HUES6 (cell line): Measurements from ENCODE around the gene KBTBD12.

Experiments used
- H3K27ac ChIP-seq: 2 replicates; pipeline ENCODE4 v1.7.0; 2013; ENCODE audit warnings: low read depth, mild to moderate bottlenecking, low read length, inconsistent platforms
- H3K27me3 ChIP-seq: 2 replicates; pipeline ENCODE4 v1.6.1; 2013; ENCODE audit warnings: low read length; ENCODE audit not compliant: control insufficient read depth, insufficient read depth
- H3K36me3 ChIP-seq: 2 replicates; pipeline ENCODE4 v1.6.1; 2013; ENCODE audit warnings: low read length; ENCODE audit not compliant: control insufficient read depth, insufficient read depth
- H3K4me1 ChIP-seq: 2 replicates; pipeline ENCODE4 v1.6.1; 2013; ENCODE audit warnings: low read length; ENCODE audit not compliant: control insufficient read depth, insufficient read depth
- H3K4me3 ChIP-seq: 2 replicates; pipeline ENCODE4 v1.5.1; 2013; ENCODE audit warnings: low read depth, low read length
- H3K9ac ChIP-seq: one replicate; pipeline ENCODE4 v1.6.1; 2013; ENCODE audit warnings: mild to moderate bottlenecking, low read length
- H3K9me3 ChIP-seq: 2 replicates; pipeline ENCODE4 v1.6.1; 2013; ENCODE audit warnings: low read depth, low read length; ENCODE audit not compliant: control insufficient read depth, insufficient read depth

The KBTBD12 gene

DNA sequence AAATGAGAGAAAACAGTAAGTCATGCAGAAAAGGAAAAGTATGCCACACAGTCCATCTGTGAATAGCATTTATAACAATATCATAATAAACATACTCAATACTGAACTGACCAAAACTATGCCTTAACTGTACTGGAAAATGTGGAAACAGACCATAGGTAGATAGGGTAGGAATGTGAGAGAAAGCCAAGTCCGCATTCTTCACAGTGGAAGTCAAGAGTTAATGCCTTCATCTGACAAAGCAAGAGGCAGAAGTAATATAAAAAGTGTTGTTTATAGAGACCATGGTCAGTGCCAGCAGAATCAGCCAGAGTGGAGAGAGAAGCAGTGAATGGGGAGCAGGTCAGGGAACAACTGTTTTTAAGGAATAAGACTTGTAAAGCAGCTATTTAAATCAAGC is 52.3 kb downstream of the KBTBD12 start:
- H3K9ac ChIP-seq = no peak overlapping the region
- peaks cover 4% of the 10 kb centered on the region; the same call in 1 of the 2 replicates for H3K27me3 ChIP-seq
- H3K4me3 ChIP-seq = no peak overlapping the region
- no peaks in the 10 kb centered on the region for H3K4me1 ChIP-seq
- H3K9me3 ChIP-seq = no peaks in the 10 kb centered on the region
- no peak overlapping the region for H3K27ac ChIP-seq
- H3K36me3 ChIP-seq = no peaks in the 10 kb centered on the region

DNA sequence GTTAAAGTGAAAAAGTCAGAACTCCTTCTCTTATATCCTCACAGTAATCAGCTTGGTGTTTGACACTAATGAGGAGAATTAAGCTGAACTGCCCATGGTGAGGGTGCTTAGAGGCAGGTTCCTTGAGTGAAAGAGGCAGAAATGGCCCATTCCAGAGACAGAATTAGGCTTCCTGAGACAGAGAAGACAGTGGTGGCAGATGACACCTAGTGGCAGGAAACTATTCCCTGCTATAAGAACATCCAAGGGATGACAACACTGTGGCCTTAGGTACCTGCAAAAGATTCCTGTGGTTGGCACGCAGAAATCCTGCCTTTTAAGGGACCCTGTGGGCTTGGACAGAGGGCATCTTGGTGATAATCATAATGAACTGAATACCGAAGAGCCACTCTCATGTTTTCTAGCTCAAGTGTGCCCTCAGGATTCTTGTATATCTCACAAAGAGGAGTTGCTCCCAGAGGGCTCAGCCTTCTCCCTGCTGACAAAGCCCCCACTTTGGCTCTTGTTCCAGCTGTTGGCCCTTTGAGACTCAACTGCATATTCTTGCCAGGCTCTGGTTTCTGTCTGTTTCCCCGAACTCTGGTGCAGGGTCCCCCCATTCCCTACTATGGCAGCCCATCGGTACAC is 56.0 kb downstream of the KBTBD12 start:
- H3K27ac ChIP-seq = no peak overlapping the region
- no peak overlapping the region for H3K4me3 ChIP-seq
- H3K27me3 ChIP-seq = peaks cover 8% of the 10 kb centered on the region; the same call in 1 of the 2 replicates
- no peaks in the 10 kb centered on the region for H3K36me3 ChIP-seq
- no peak overlapping the region for H3K9ac ChIP-seq
- H3K9me3 ChIP-seq = no peaks in the 10 kb centered on the region
- no peaks in the 10 kb centered on the region for H3K4me1 ChIP-seq

DNA sequence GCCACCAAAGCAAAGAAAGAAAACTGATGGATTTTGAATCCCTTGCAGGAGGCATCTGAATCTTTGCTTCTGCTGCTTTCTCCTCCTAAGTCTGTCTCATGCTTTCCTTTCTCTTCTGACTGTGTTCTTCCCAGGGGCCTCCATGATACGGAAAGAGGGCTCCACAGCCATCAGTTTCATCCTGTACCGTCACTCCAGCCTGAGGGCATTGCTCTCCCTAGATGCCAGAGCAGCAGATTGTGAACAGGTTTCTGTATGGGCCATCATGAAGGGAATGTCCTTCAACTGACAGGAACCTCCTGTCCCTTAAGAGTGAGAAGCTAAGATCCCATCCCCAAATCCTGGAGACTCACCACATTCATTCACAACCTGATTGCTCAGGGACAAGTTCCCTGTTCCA is 59.2 kb downstream of the KBTBD12 start:
- no peaks in the 10 kb centered on the region for H3K36me3 ChIP-seq
- peaks cover 8% of the 10 kb centered on the region; the same call in 1 of the 2 replicates for H3K27me3 ChIP-seq
- H3K9me3 ChIP-seq = no peaks in the 10 kb centered on the region
- no peak overlapping the region for H3K4me3 ChIP-seq
- no peak overlapping the region for H3K27ac ChIP-seq
- H3K9ac ChIP-seq = no peak overlapping the region
- H3K4me1 ChIP-seq = no peaks in the 10 kb centered on the region

GRCh38 chr3:127975153-127976029 is 60.4 kb downstream of the KBTBD12 start:
- peaks cover 8% of the 10 kb centered on the region; the same call in 1 of the 2 replicates for H3K27me3 ChIP-seq
- no peak overlapping the region for H3K27ac ChIP-seq
- no peaks in the 10 kb centered on the region for H3K4me1 ChIP-seq
- no peaks in the 10 kb centered on the region for H3K9me3 ChIP-seq
- no peak overlapping the region for H3K9ac ChIP-seq
- H3K4me3 ChIP-seq = no peak overlapping the region
- H3K36me3 ChIP-seq = no peaks in the 10 kb centered on the region

- Histone ChIP-seq H3K9ac (no peak overlapping the region), H3K27ac (no peak overlapping the region), H3K4me1 (no peaks in the 10 kb centered on the region)
These were observed 63.6 kb downstream of the KBTBD12 start for GRCh38 chr3:127978636-127979035.

DNA sequence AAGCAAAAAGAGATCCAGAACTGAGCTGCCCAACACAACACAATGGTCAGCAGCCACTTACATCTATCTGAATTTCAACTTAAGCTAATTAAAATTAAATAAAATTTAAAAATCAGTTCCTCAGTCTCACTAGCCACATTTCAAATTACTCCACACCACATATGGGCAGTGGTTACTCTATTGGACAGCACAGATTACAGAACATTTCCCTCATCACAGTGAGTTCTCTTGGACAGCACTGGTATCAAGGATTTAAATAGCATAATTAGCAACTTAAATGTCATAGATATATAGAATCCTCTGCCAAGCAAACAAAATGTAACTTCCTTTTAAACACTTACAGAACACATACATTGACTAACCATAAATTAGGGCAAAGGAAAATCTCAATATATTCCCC is 64.4 kb downstream of the KBTBD12 start:
- Histone ChIP-seq H3K27me3 (peaks cover under 1% of the 10 kb centered on the region; the same call in 1 of the 2 replicates), H3K4me1 (no peaks in the 10 kb centered on the region), H3K27ac (no peak overlapping the region), H3K9me3 (no peaks in the 10 kb centered on the region), H3K4me3 (no peak overlapping the region), H3K36me3 (no peaks in the 10 kb centered on the region), H3K9ac (no peak overlapping the region)

More at GRCh38 chr3:127978636-127979035, 63.6 kb downstream of the KBTBD12 start:
- peaks cover 4% of the 10 kb centered on the region; the same call in 1 of the 2 replicates for H3K27me3 ChIP-seq
- H3K9me3 ChIP-seq = no peaks in the 10 kb centered on the region
- no peak overlapping the region for H3K4me3 ChIP-seq
- no peaks in the 10 kb centered on the region for H3K36me3 ChIP-seq

- Histone ChIP-seq H3K4me1 (no peaks in the 10 kb centered on the region), H3K36me3 (no peaks in the 10 kb centered on the region), H3K9me3 (no peaks in the 10 kb centered on the region), H3K27ac (no peak overlapping the region), H3K4me3 (no peak overlapping the region), H3K9ac (no peak overlapping the region), H3K27me3 (no peaks in the 10 kb centered on the region; the same call in 1 of the 2 replicates)
These were observed 66.1 kb downstream of the KBTBD12 start for GRCh38 chr3:127981097-127981496.

- Histone ChIP-seq H3K9me3 (no peaks in the 10 kb centered on the region), H3K27me3 (no peaks in the 10 kb centered on the region), H3K27ac (no peak overlapping the region), H3K4me3 (no peak overlapping the region), H3K4me1 (no peaks in the 10 kb centered on the region), H3K36me3 (no peaks in the 10 kb centered on the region), H3K9ac (no peak overlapping the region)
These were observed 67.1 kb downstream of the KBTBD12 start for GRCh38 chr3:127982155-127982554.

DNA sequence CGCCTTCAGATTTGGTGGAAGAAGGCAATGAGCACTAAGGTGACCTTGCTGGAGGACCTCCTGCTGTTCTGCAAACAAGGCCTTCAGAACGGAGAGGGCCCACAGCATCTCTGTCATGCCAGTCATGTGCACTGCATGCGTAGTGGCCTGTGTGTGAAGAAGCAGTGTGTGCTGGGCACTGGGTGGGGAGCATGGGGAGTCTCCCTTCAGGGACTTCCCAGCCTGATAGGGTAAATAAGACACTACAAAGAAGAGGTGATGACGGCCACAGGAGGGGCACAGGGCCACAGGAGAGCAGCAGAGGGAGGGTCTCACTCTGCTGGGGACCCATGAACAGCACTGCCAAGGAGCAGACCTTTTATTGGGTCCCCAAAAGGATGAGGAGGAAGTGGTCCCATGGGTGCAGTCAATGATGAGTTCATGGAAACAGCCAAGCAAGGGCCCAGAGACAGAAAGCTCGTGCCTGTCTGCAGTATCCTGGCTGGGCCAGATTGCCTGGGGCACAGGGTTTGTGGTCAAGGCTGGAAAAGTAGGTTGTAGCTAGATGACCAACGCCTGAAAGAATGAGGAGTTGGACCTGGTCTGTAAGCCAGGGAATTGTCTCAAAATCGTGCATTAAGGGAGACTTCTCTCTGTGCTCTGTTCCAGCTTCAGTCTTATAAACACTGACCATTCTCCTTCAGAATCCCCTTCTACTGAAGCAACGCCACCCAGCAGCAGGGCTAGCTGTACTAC is 69.4 kb downstream of the KBTBD12 start:
- Histone ChIP-seq H3K4me1 (no peaks in the 10 kb centered on the region), H3K27ac (no peak overlapping the region), H3K9ac (no peak overlapping the region), H3K27me3 (0 out of 2 replicates have a peak, but pooled peaks cover 5% of the 10 kb centered on the region), H3K36me3 (no peaks in the 10 kb centered on the region), H3K4me3 (no peak overlapping the region), H3K9me3 (no peaks in the 10 kb centered on the region)

- no peak overlapping the region for H3K27ac ChIP-seq
- no peaks in the 10 kb centered on the region for H3K36me3 ChIP-seq
- H3K9ac ChIP-seq = no peak overlapping the region
- H3K9me3 ChIP-seq = no peaks in the 10 kb centered on the region
- H3K27me3 ChIP-seq = peaks cover 10% of the 10 kb centered on the region; the same call in 1 of the 2 replicates
- H3K4me1 ChIP-seq = no peaks in the 10 kb centered on the region
- no peak overlapping the region for H3K4me3 ChIP-seq
These were observed 70.2 kb downstream of the KBTBD12 start for GRCh38 chr3:127985216-127985615.
